ENCODE data around the gene NUF2. TPM values are rescaled to one million over a fixed set of nuclear protein-coding genes. Genes with fewer than 3 reads are reported as not detected.

Gene NUF2
- total and polyA plus RNA-seq, 8 donors: 0.17 to 0.54 (median 0.33) TPM; not detected in 2

- H3K36me3 ChIP-seq: no peaks in the 10 kb centered on the region
- no peak overlapping the region for H3K27ac ChIP-seq
- H3K4me3 ChIP-seq: no peak overlapping the region
- FAIRE-seq (no peak), DNase-seq (no peak), ATAC-seq (no peak)
- no peak for TF ChIP-seq CTCF (IDR thresholded peaks at IDR 0.05)
- WGBS, 2 donors: 53 to 56% methylated on average over 1 of the region's 1 CpG
- intact Hi-C loops (cut with DNase I): no loop called here
- H3K27me3 ChIP-seq: no peaks in the 10 kb centered on the region
- H3K9me3 ChIP-seq: no peaks in the 10 kb centered on the region
- no peaks in the 10 kb centered on the region for H3K4me1 ChIP-seq
Measured at GRCh38 chr1:163298365-163298764, 23.4 kb upstream of the NUF2 start.

- no peaks in the 10 kb centered on the region for H3K9me3 ChIP-seq
- no peaks in the 10 kb centered on the region for H3K4me1 ChIP-seq
- H3K27ac ChIP-seq: no peak overlapping the region
- FAIRE-seq (no peak), ATAC-seq (no peak), DNase-seq (no peak)
- WGBS, 2 donors: 79 to 81% methylated on average over 4 of the region's 4 CpGs
- TF ChIP-seq CTCF (IDR thresholded peaks at IDR 0.05): no peak
- intact Hi-C loops (cut with DNase I): loop anchor here in 1 of 3 donors (10.0 kb wide), 1 partner anchor 446 kb away; no protein-coding TSS in a partner anchor
- no peaks in the 10 kb centered on the region for H3K36me3 ChIP-seq
- H3K4me3 ChIP-seq: no peak overlapping the region
- no peaks in the 10 kb centered on the region for H3K27me3 ChIP-seq
Measured at GRCh38 chr1:163300568-163300967, 21.2 kb upstream of the NUF2 start.

- Histone ChIP-seq H3K27ac (no peak overlapping the region), H3K4me1 (no peaks in the 10 kb centered on the region), H3K4me3 (no peak overlapping the region), H3K36me3 (no peaks in the 10 kb centered on the region), H3K9me3 (no peaks in the 10 kb centered on the region), H3K27me3 (no peaks in the 10 kb centered on the region)
- TF ChIP-seq CTCF (IDR thresholded peaks at IDR 0.05): no peak
- WGBS, 2 donors: 89% methylated on average over 5 of the region's 5 CpGs
- FAIRE-seq (no peak), DNase-seq (no peak), ATAC-seq (no peak)
- intact Hi-C loops (cut with DNase I): loop anchor here in 1 of 3 donors (10.0 kb wide), 1 partner anchor 449 kb away; no protein-coding TSS in a partner anchor
Measured at GRCh38 chr1:163303561-163303960, 18.2 kb upstream of the NUF2 start.

DNA sequence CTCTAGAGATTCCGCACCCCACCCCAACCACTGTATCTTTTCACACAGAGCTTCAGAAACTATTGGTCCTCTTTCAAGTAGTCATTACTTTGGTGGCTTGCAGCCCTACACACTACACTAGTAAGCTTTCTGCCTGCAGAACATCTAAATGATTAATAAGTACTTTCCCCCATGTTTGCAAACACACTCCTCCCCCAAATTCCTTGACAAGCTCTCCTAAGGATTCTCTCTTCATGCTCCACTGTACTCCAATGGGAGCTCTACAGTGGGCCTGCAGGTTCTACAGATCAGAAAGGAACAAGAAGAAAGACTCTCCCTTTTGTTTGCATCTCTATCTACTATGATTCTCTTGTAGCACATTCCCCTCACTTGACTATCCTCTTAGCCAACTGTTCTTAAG is 16.3 kb upstream of the NUF2 start:
- Histone ChIP-seq H3K9me3 (no peaks in the 10 kb centered on the region), H3K4me1 (no peaks in the 10 kb centered on the region), H3K4me3 (no peak overlapping the region), H3K36me3 (no peaks in the 10 kb centered on the region), H3K27ac (no peak overlapping the region), H3K27me3 (no peaks in the 10 kb centered on the region)
- intact Hi-C loops (cut with DNase I): loop anchor here in 1 of 3 donors (10.0 kb wide), 1 partner anchor 451 kb away; no protein-coding TSS in a partner anchor
- DNase-seq (no peak), FAIRE-seq (no peak), ATAC-seq (no peak)
- TF ChIP-seq CTCF (IDR thresholded peaks at IDR 0.05): no peak
- 96 to 100% methylated on average over 1 of the region's 1 CpG for WGBS, 2 donors

- Histone ChIP-seq H3K4me3 (no peak overlapping the region), H3K27me3 (no peaks in the 10 kb centered on the region), H3K27ac (no peak overlapping the region), H3K36me3 (no peaks in the 10 kb centered on the region), H3K9me3 (no peaks in the 10 kb centered on the region), H3K4me1 (no peaks in the 10 kb centered on the region)
- ATAC-seq (no peak), FAIRE-seq (no peak), DNase-seq (no peak)
- intact Hi-C loops (cut with DNase I): loop anchor here in 1 of 3 donors (10.0 kb wide), 1 partner anchor 453 kb away; no protein-coding TSS in a partner anchor
- WGBS, 2 donors: 94 to 96% methylated on average over 5 of the region's 5 CpGs
- no peak for TF ChIP-seq CTCF (IDR thresholded peaks at IDR 0.05)
Measured at GRCh38 chr1:163307479-163308171, 14.1 kb upstream of the NUF2 start.
